H1 (cell line): ENCODE results near the gene EVX2. TPM values are rescaled to one million over a fixed set of nuclear protein-coding genes. Genes with fewer than 3 reads are reported as not detected.

ENCODE experiments used
- CTCF ChIA-PET: fragments of 300-600 bp; sonication (Branson Sonifier 250); formaldehyde crosslinking; loops from one replicate; lab custom pipeline; 2021; ENCODE audit not compliant: partially characterized antibody; lab: Charles Lee
- POLR2A ChIA-PET: fragments of 300-600 bp; sonication (Branson Sonifier 250); formaldehyde crosslinking; loops from one replicate; lab custom pipeline; 2021; ENCODE audit warnings: inconsistent platforms; ENCODE audit not compliant: partially characterized antibody; lab: Charles Lee
- DNase-seq, 2 experiments: peaks; one replicate each; pipeline versions ENCODE4 v3.0.0 to v3.0.0-alpha.2; 2010 to 2022; ENCODE audit warnings: low spot score in 2 of 2, low read depth in 1 of 2, mixed read lengths in 1 of 2
- FAIRE-seq: peaks from 2 replicates; lab custom pipeline; 2011; peaks lifted over from hg19 to GRCh38; lab: Jason Lieb, UNC
- H2AFZ ChIP-seq: 2 replicates; pipeline ENCODE4 v1.8.1; 2012; ENCODE audit warnings: low read length, inconsistent platforms
- H2AK5ac ChIP-seq: 2 replicates; pipeline ENCODE4 v1.6.1; 2013; ENCODE audit warnings: low read depth, low read length
- H2BK120ac ChIP-seq: replicated peaks from 2 replicates; pipeline ENCODE3; 2013; ENCODE audit warnings: low read depth, low read length, inconsistent platforms
- H2BK12ac ChIP-seq: 2 replicates; pipeline ENCODE4 v1.6.1; 2013; ENCODE audit warnings: low read depth, low read length
- H2BK15ac ChIP-seq: 2 replicates; pipeline ENCODE4 v1.6.1; 2013; ENCODE audit warnings: low read length
- H2BK20ac ChIP-seq: 2 replicates; pipeline ENCODE4 v1.6.1; 2013; ENCODE audit warnings: low read length
- H2BK5ac ChIP-seq: 2 replicates; pipeline ENCODE4 v1.6.1; 2013; ENCODE audit warnings: low read depth, low read length
- H3K14ac ChIP-seq: 2 replicates; pipeline ENCODE4 v1.6.1; 2013; ENCODE audit warnings: inconsistent platforms; ENCODE audit not compliant: insufficient read length
- H3K18ac ChIP-seq: 2 replicates; pipeline ENCODE4 v1.6.1; 2013; ENCODE audit warnings: low read length; ENCODE audit errors: extremely low read depth
- H3K23ac ChIP-seq: 2 replicates; pipeline ENCODE4 v1.6.1; 2013; ENCODE audit warnings: inconsistent platforms; ENCODE audit not compliant: insufficient read length
- H3K23me2 ChIP-seq: 2 replicates; pipeline ENCODE4 v1.6.1; 2013; ENCODE audit warnings: low read depth, low read length
- H3K27ac ChIP-seq: 2 replicates; pipeline ENCODE4 v1.6.1; 2011; ENCODE audit warnings: low read depth, low read length, inconsistent platforms
- H3K27me3 ChIP-seq, 4 experiments: replicated peaks in 1 of 4; 1 replicate in 1 of 4; 2 replicates in 3 of 4; pipeline versions ENCODE4 v1.6.1 to v1.8.1; 2011 to 2013; ENCODE audit warnings: low read length in 3 of 4, mild to moderate bottlenecking in 3 of 4, inconsistent platforms in 2 of 4, mixed read lengths in 2 of 4, moderate library complexity in 1 of 4; ENCODE audit not compliant: control insufficient read depth in 3 of 4, insufficient read depth in 3 of 4; ENCODE audit errors: extremely low read depth in 1 of 4
- H3K36me3 ChIP-seq, 4 experiments: 2 replicates each; pipeline versions ENCODE4 v1.6.1 to v1.8.1; 2011 to 2013; ENCODE audit warnings: mild to moderate bottlenecking in 4 of 4, low read length in 3 of 4, moderate library complexity in 2 of 4, control low read depth in 1 of 4, inconsistent platforms in 1 of 4; ENCODE audit not compliant: insufficient read depth in 4 of 4, control insufficient read depth in 2 of 4
- H3K4ac ChIP-seq: replicated peaks from 2 replicates; pipeline ENCODE3; 2013; ENCODE audit warnings: low read length, low read depth, mixed read lengths, inconsistent platforms; ENCODE audit not compliant: insufficient read length
- H3K4me1 ChIP-seq, 4 experiments: replicated peaks in 1 of 4; 1 replicate in 1 of 4; 2 replicates in 3 of 4; pipeline versions ENCODE4 v1.6.1 to v1.8.1; 2011 to 2013; ENCODE audit warnings: low read length in 3 of 4, inconsistent platforms in 2 of 4, mixed read lengths in 1 of 4; ENCODE audit not compliant: insufficient read depth in 4 of 4, control insufficient read depth in 3 of 4
- H3K4me2 ChIP-seq, 2 experiments: 2 replicates each; pipeline versions ENCODE4 v1.6.1 to v1.8.1; 2011 to 2013; ENCODE audit warnings: low read depth in 2 of 2, low read length in 2 of 2, control low read depth in 1 of 2, inconsistent platforms in 1 of 2, mild to moderate bottlenecking in 1 of 2; ENCODE audit not compliant: insufficient read depth in 1 of 2
- H3K4me3 ChIP-seq, 4 experiments: fragments of 200-600, 300-600 bp in 1 of 4; sonication (generic), shearing (Covaris generic), sonication (Bioruptor Twin) in 1 of 4; 2 replicates each; pipeline versions ENCODE4 v1.5.1 to v1.8.1; 2011 to 2016; ENCODE audit warnings: low read length in 4 of 4, low read depth in 3 of 4, control low read depth in 2 of 4, inconsistent platforms in 2 of 4, mild to moderate bottlenecking in 2 of 4, mixed read lengths in 1 of 4, moderate library complexity in 1 of 4; ENCODE audit not compliant: insufficient read depth in 2 of 4; ENCODE audit errors: extremely low read depth in 1 of 4
- H3K56ac ChIP-seq: replicated peaks from 2 replicates; pipeline ENCODE3; 2013; ENCODE audit warnings: low read depth, mild to moderate bottlenecking, mixed read lengths, low read length, inconsistent platforms; ENCODE audit not compliant: insufficient read length
- H3K79me1 ChIP-seq: 2 replicates; pipeline ENCODE4 v1.6.1; 2013; ENCODE audit warnings: low read depth, low read length, control low read depth
- H3K79me2 ChIP-seq, 2 experiments: 2 replicates each; pipeline versions ENCODE4 v1.6.1 to v1.8.1; 2012 to 2013; ENCODE audit warnings: low read length in 2 of 2, mild to moderate bottlenecking in 2 of 2, inconsistent platforms in 1 of 2; ENCODE audit not compliant: insufficient read depth in 2 of 2, control insufficient read depth in 1 of 2
- H3K9ac ChIP-seq, 4 experiments: replicated peaks in 1 of 4; 1 replicate in 1 of 4; 2 replicates in 3 of 4; pipeline versions ENCODE4 v1.6.1 to v1.8.1; 2011 to 2013; ENCODE audit warnings: low read depth in 3 of 4, low read length in 3 of 4, control low read depth in 2 of 4, mild to moderate bottlenecking in 2 of 4, moderate library complexity in 2 of 4, inconsistent platforms in 1 of 4; ENCODE audit errors: extremely low read depth in 1 of 4
- H3K9me3 ChIP-seq, 2 experiments: 2 replicates each; pipeline versions ENCODE4 v1.6.1 to v1.8.1; 2012 to 2013; ENCODE audit warnings: mild to moderate bottlenecking in 2 of 2, moderate library complexity in 2 of 2, control low read depth in 1 of 2, inconsistent platforms in 1 of 2, low read depth in 1 of 2, low read length in 1 of 2, mixed read lengths in 1 of 2; ENCODE audit not compliant: insufficient read depth in 2 of 2
- H4K20me1 ChIP-seq, 2 experiments: replicated peaks in 1 of 2; 2 replicates each; pipeline versions ENCODE3 to v1.8.1; 2011 to 2013; ENCODE audit warnings: inconsistent platforms in 2 of 2, low read length in 2 of 2, mild to moderate bottlenecking in 1 of 2; ENCODE audit not compliant: insufficient read depth in 2 of 2, control insufficient read depth in 1 of 2
- H4K5ac ChIP-seq: 2 replicates; pipeline ENCODE4 v1.6.1; 2013; ENCODE audit warnings: low read length, low read depth, mixed read lengths, inconsistent platforms; ENCODE audit not compliant: insufficient read length
- H4K8ac ChIP-seq: 2 replicates; pipeline ENCODE4 v1.8.0; 2013; ENCODE audit warnings: mild to moderate bottlenecking, moderate library complexity, low read length, inconsistent platforms; ENCODE audit not compliant: insufficient read depth; ENCODE audit errors: extremely low read depth
- H4K91ac ChIP-seq: replicated peaks from 2 replicates; pipeline ENCODE3; 2013; ENCODE audit warnings: low read length, mixed read lengths, inconsistent platforms; ENCODE audit not compliant: insufficient read length
- KDM1A ChIP-seq: fragments of 200-600, 300-600 bp; sonication (generic); IDR thresholded peaks from 2 replicates; pipeline ENCODE4 v1.7.1; 2016; ENCODE audit warnings: mild to moderate bottlenecking, low read length, borderline replicate concordance
- KDM5A ChIP-seq: fragments of 200-600 bp; IDR thresholded peaks from 2 replicates; pipeline ENCODE4 v1.7.1; 2012; ENCODE audit warnings: mild to moderate bottlenecking, low read length, inconsistent platforms, mixed read lengths
- WGBS, 2 experiments: shearing (Covaris generic) in 1 of 2; methylation state at CpG; one replicate each; pipeline versions ENCODE4 v1.1.6 to v1.1.7; 2013 to 2015; ENCODE audit warnings: low lambda C conversion rate in 2 of 2, mixed read lengths in 2 of 2, inconsistent platforms in 1 of 2, low coverage in 1 of 2, missing lambda C conversion rate in 1 of 2; ENCODE audit not compliant: insufficient replicate concordance in 2 of 2, insufficient coverage in 1 of 2, insufficient read length in 1 of 2; ENCODE audit errors: extremely low coverage in 1 of 2, missing lambda C conversion rate in 1 of 2; 5-methylcytosine and 5-hydroxymethylcytosine counted together
- polyA plus RNA-seq, 7 experiments: library from polyadenylated mRNA; depleted of rRNA in 3 of 7; stranded (reverse) in 5 of 7; unstranded in 2 of 7; fragments of >200 nt in 5 of 7; fragments of 200-250 nt in 2 of 7; gene quantifications; 1 replicate in 5 of 7; 2 replicates in 1 of 7; 4 replicates in 1 of 7; pipeline versions ENCODE4 v1.2.1 to v1.2.3, GENCODE V29; 2011 to 2013; ENCODE audit warnings: missing spikeins in 2 of 7, mixed read lengths in 2 of 7
- total RNA-seq: library from RNA; stranded (reverse); fragmentation: NEBNext Ultra II Directional; extraction: Animal tissue kit (Norgen Biotek cat#: 25700); gene quantifications from 2 replicates; pipeline ENCODE4 v1.2.1, GENCODE V29; 2021

The EVX2 gene
- total and polyA plus RNA-seq, 2 of the 8 experiments (the other 6 are each of a cell fraction or from before 2014, with no cell fraction given), result not detected

DNA sequence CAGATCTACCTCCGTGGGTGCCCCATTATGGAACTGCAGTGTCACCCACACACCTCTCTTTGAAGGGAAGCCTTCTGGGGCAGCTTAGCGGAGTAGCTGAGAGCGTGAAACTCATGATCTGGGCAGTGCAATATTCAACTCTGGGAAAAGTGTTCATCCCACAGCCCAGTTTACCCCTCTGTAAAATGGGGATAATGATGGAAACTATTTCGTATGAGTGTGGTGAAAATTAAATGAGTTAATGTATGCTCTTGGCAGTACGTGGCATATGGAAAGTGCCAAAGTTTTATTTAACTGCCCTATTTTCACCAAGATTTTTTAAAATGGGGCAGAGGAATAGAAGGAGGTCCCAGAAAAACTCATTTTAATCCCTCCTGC, 11.5 kb downstream of the EVX2 start:
- Histone ChIP-seq H3K4me2 (peak overlapping the region in 1 of 2 experiments; percentile 7; a peak in 1 of 4 replicates), H3K14ac (no peak overlapping the region), H2BK5ac (no peak overlapping the region), H3K27ac (no peak overlapping the region), H2BK120ac (no peak overlapping the region), H2AFZ (no peak overlapping the region), H3K9ac (no peak overlapping the region), H4K8ac (no peak overlapping the region), H3K79me2 (no peaks in the 10 kb centered on the region), H2AK5ac (no peak overlapping the region), H2BK20ac (no peak overlapping the region), H3K56ac (no peak overlapping the region), H4K91ac (no peak overlapping the region), H3K23ac (no peak overlapping the region), H3K4me3 (no peak overlapping the region), H3K9me3 (no peaks in the 10 kb centered on the region), H2BK15ac (no peak overlapping the region), H3K4ac (no peak overlapping the region), H3K27me3 (peaks cover 98 to 100% (median 100%) of the 10 kb centered on the region in 4 experiments), H3K23me2 (no peaks in the 10 kb centered on the region), H3K18ac (no peak overlapping the region), H4K20me1 (peaks cover 16 to 17% of the 10 kb centered on the region in 2 experiments), H4K5ac (no peak overlapping the region), H3K36me3 (peaks cover 0 to 4% (median 0%) of the 10 kb centered on the region in 4 experiments; a peak in 1 of 8 replicates), H3K79me1 (no peaks in the 10 kb centered on the region), H2BK12ac (no peak overlapping the region), H3K4me1 (peaks cover 3 to 16% (median 10%) of the 10 kb centered on the region in 4 experiments; a peak in 5 of 7 replicates)
- ChIA-PET CTCF (interaction anchor here (0.8 to 3.7 kb wide), 5 partner anchors 8 to 705 kb away, joined by 3 to 26 read pairs (median 5); no protein-coding TSS in a partner anchor), POLR2A (no interaction called here)
- WGBS, 2 experiments, result 32% methylated on average over 5 of the region's 5 CpGs; no CpG with 5 or more reads in 1 of the 2 experiments
- DNase-seq, result no peak
- no peak for FAIRE-seq
- TF ChIP-seq KDM1A, result 0 out of 2 replicates have a peak, but pooled peaks have one; percentile 35
- TF ChIP-seq KDM5A, result no peak
